ENCODE results near the gene SEPHS1. TPM values are rescaled to one million over a fixed set of nuclear protein-coding genes. Genes with fewer than 3 reads are reported as not detected.
A peak's percentile ranks its signal among the peaks of the same experiment; 100 is the strongest.
"Not testable (repeated sequence)": the region's sequence is repeated elsewhere in the genome, so short reads cannot be mapped to it uniquely, and the experiment has no call there.

SEPHS1 gene
- total RNA-seq, 1 donor from 2014 or later, result 35.9 TPM

GRCh38 chr10:13365243-13365642, 17.1 kb upstream of the SEPHS1 start:
- no peak for DNase-seq (ENCODE audit: low spot score)

DNA sequence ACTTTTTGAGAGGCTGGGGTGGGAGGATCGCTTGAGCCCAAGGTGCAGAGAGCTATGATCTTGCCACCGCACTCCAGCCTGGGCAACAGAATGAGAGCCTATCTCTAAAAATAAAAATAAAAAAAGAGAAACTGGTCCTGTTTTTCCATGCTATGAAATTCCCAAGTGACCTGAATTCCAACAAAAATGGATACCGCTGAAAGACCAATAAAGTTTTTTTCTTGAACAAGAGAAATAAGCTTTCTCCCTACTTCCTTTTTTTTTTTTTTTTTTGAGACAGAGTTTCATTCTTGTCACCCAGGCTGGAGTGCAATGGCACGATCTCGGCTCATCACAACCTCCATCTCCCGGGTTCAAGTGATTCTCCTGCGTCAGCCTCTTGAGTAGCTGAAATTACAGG, 12.5 kb upstream of the SEPHS1 start:
- DNase-seq (ENCODE audit: low spot score), result no peak

DNA sequence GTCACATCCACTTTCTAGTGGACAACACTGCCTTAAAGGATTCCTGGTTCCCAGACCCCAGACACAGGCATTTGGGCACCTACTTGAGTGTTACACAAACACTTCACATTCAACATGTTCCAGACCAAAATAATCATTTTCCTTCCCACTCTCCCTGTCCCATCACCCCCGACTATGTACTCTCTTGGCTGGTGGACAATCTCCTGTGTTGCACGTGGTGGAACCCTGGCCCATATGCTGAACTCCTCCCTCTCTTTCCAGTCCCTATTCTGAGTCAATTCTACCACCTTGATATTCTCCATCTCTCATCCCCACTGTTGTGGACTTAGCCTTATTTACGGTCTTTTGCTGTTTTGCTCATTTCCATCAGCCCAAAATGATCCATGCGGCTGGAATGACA, 8.3 kb upstream of the SEPHS1 start:
- DNase-seq (ENCODE audit: low spot score), result no peak

DNA sequence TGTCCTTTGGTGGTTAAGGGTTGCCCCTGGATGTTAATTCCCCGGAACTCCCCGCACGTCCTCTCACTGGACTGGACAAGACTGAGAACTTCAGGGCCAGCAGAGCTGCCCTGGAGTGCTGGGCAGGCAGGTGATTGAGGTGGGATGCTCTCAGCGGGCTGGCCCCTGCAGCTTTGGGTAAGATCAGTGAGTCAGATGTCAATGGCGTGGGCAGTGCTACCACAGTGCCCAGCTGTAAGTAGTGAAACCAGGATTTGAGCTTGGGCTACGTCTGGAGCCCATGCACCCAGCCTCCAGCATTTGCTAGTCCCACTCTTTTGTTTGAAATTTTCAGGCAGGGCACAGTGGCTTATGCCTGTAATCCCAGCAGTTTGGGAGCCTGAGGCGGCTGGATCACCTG, 6.7 kb upstream of the SEPHS1 start:
- DNase-seq (ENCODE audit: low spot score), result no peak

DNA sequence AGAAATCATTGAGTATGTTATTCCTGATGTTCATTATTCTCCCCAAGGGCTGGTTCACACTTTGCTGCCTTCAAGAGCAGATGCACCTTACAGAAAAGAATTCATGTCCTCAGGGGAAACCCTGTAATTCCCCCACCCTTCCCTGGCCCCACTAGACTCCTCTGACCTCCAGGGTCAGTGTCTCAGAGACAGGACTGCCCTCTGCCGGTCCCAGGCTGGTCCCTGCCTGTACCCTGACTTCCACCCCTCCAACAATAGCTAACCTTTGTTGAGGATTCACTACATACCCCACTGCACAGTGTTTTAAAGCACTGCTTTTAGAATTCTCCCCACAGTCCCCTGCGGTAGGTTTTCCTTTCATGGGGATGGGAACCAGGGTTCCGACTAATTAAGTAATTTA, 4.4 kb upstream of the SEPHS1 start:
- DNase-seq (ENCODE audit: low spot score), result no peak

GRCh38 chr10:13351340-13351915, 3.3 kb upstream of the SEPHS1 start:
- DNase-seq (ENCODE audit: low spot score), result no peak

- peak; percentile 57 for DNase-seq (ENCODE audit: low spot score)
These were observed 1.6 kb upstream of the SEPHS1 start for GRCh38 chr10:13349463-13350274.

DNA sequence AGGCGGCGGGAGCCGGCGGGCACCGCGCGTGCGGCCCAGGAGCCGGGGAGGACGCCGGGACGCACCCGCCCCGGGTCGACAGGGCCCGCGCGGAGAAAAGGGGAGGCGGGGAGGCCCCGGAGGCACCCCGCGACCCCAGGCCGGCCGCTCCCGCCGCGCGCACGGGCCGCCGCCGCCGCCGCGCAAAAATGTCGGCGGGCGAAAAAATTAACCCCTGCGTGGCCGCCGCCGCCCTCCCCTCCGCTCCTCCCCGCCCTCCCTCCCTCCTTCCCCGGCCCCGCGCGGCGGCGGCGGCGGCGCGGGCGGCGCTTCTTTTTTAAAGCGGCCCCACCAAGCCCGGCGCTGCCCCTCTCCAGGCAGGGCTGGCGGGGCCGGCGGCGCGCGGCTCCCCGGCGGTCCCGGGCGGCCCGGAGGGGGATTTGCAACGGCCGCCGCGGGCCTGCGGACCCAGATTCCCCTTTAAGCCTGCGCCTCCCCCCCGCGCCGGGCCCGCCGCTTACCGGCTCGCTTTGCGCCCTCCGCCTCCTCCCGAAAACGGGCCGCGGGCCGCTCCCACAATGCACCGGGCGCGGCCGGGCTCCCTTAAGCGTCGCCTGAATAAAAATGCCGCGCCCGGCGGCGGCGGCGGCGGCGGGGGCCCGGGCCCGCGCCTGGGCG, 465 bp downstream of the SEPHS1 start:
- peak; percentile 79 for DNase-seq (ENCODE audit: low spot score)

GRCh38 chr10:13347043-13347499, 1.0 kb downstream of the SEPHS1 start:
- no peak for DNase-seq (ENCODE audit: low spot score)

- no peak for DNase-seq (ENCODE audit: low spot score)
These were observed 1.6 kb downstream of the SEPHS1 start for GRCh38 chr10:13346283-13347042.

- DNase-seq (ENCODE audit: low spot score), result no peak
These were observed 7.3 kb downstream of the SEPHS1 start for GRCh38 chr10:13340626-13341376.

GRCh38 chr10:13340068-13340467, 8.0 kb downstream of the SEPHS1 start:
- DNase-seq (ENCODE audit: low spot score), result no peak

- DNase-seq (ENCODE audit: low spot score), result no peak
These were observed 9.5 kb downstream of the SEPHS1 start for GRCh38 chr10:13338390-13339110.

DNA sequence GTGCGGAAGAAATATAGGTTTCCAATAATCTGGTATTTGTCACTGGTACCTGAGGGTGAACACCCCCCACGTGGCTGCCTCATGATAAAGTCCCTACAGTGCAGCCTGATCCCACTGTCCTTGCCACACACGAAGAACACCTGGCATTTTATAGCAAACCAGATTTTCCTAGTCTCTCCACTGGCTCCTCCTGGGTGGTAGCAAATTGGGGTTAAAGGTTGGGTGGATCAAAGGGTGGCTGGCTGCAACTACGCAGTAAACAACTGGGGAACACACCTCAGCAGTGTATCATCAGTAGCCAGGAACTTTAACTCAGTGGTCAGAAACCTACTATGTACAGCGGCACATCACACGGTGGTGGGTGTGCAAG, 10.3 kb downstream of the SEPHS1 start:
- DNase-seq (ENCODE audit: low spot score), result no peak

DNA sequence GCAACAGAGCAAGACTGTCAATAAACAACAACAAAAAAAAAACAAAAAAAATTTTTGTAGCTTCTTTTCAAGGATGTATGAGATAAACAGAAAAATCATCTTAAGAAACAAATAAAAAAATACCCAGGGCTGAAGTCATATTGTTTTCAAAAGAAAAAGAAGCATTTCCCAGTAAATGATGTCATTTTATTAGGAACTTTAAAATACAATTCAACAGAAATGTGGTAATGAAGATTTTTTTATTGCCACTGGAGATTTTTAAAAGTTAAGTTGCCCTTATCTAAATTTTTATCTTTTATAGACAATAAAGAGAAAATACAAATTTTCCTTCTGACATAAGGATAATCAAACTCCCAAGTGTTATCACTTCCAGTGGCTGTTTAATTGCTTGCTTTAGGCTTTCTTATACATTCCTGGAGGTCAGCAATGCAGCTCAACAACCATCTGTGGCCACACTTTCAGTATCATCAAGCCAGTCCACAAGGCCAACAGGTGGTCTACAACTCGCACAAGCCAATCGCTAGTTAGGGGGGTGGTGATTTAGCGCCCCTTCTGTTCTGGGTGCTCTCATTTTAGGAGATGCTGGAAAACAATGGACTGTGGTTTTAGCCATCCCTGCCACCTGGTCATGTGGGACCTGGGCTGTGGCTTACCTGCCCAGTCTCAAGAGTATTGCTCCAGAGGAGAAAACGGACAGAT, 10.8 kb downstream of the SEPHS1 start:
- no peak for DNase-seq (ENCODE audit: low spot score)

- no peak for DNase-seq (ENCODE audit: low spot score)
These were observed 12.2 kb downstream of the SEPHS1 start for GRCh38 chr10:13335881-13336280.

DNA sequence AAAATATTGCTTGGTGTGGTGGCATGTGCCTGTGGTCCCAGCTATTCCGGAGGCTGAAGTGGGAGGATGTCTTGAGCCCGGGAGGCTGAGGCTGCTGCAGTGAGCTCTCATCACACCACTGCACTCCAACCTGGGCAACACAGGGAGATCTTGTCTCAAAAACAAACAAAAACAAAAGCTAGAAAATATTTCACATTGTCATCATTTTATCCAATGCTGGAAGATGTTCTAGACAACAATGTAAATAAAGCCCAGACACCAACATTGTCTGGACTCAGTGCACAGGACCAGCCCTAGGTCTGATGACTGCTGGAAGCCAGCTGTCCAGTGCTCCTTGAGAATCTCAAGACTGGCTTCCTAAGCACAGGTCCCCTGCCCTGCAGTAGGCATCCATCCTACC, 13.5 kb downstream of the SEPHS1 start:
- DNase-seq (ENCODE audit: low spot score), result no peak

DNA sequence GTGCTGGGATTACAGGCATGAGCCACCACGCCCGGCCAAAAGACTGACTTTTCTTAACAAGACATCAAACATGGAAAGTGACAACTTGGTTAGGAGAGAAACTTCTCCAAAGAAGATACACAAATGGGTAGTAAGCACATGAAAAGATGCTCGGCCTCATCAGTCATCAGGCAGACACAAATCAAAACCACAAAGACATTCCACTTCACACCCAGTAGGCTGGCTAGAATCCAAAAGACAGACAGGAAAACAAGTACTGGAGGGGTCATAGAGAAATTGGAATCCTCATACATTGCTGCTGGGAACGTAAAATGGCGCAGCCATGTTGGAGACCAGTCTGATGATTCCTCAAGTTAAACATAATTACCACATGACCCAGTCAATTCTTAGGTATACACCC, 16.4 kb downstream of the SEPHS1 start:
- DNase-seq (ENCODE audit: low spot score), result no peak

GRCh38 chr10:13330980-13331379, 17.1 kb downstream of the SEPHS1 start:
- not testable (repeated sequence) for DNase-seq (ENCODE audit: low spot score)

DNA sequence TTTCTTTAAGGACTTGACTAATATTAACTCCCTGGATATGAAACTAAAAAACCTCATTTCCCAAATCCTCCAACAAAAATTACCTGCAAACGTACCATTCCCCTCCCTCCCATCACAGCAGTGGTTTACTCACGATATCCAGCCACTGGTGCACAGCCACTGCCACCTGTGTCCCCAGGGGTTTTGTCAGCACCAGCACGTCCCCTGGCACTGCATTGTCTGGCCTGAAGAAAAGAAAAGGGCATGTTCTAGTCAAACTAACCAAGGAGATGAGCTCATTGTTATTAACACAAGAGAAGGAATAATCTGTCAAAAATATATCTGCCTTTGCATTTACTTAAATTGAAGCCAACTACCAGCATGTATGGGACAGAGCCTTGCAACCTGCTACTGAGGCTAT, 18.5 kb downstream of the SEPHS1 start:
- no peak for DNase-seq (ENCODE audit: low spot score)
